GM12878 (cell line): Measurements from ENCODE around the gene IFITM1. TPM values are rescaled to one million over a fixed set of nuclear protein-coding genes. Genes with fewer than 3 reads are reported as not detected.

Experiments used
- ATAC-seq: fragments of 200-7000 bp; cut with Tn5 transposase; 3 replicates; pipeline ENCODE4 v1.9.1; 2020; ENCODE audit warnings: mild to moderate bottlenecking, moderate library complexity
- BruUV-seq: library from RNA; stranded (reverse); fragments of 400-500 nt; replicated peaks from 2 replicates; lab custom pipeline; 2021; lab: Mats Ljungman, UMichigan
- CTCF ChIA-PET: fragments of 300-600 bp; sonication (Branson Sonifier 250); formaldehyde crosslinking; extraction: SDS; loops from one replicate; lab custom pipeline; 2021; ENCODE audit warnings: inconsistent platforms; lab: Yijun Ruan, JAX
- POLR2A ChIA-PET: fragments of 350-600 bp; formaldehyde crosslinking; extraction: SDS; loops from one replicate; lab custom pipeline; 2021; ENCODE audit warnings: inconsistent platforms; lab: Charles Lee
- RAD21 ChIA-PET: fragments of 300-600 bp; sonication (Branson Sonifier 250); formaldehyde crosslinking; loops from one replicate; lab custom pipeline; 2023; ENCODE audit warnings: antibody characterized with exemption; ENCODE audit not compliant: unreplicated experiment; lab: Charles Lee
- SMC1A ChIA-PET: fragments of 300-600 bp; sonication (Branson Sonifier 250); formaldehyde crosslinking; loops from one replicate; lab custom pipeline; 2023; ENCODE audit not compliant: unreplicated experiment, uncharacterized antibody; lab: Charles Lee
- DNase-seq: peaks from one replicate; pipeline ENCODE4 v3.0.0-alpha.2; 2011; ENCODE audit warnings: low read depth, low spot score
- FAIRE-seq: peaks from 3 replicates; lab custom pipeline; 2011; peaks lifted over from hg19 to GRCh38; lab: Jason Lieb, UNC
- H2AFZ ChIP-seq: 2 replicates; pipeline ENCODE4 v1.6.0; 2011; ENCODE audit warnings: low read depth, low read length, control low read depth; ENCODE audit not compliant: control insufficient read depth
- H3K27ac ChIP-seq: 2 replicates; pipeline ENCODE4 v1.5.1; 2011; ENCODE audit warnings: control low read depth; ENCODE audit not compliant: control insufficient read depth, insufficient read depth
- H3K27me3 ChIP-seq, 2 experiments: replicated peaks in 1 of 2; 2 replicates each; pipeline versions ENCODE4 v1.6.0 to v1.6.1; 2011; ENCODE audit warnings: low read length in 1 of 2; ENCODE audit not compliant: control insufficient read depth in 2 of 2, insufficient read depth in 2 of 2
- H3K36me3 ChIP-seq, 2 experiments: 2 replicates each; pipeline ENCODE4 v1.5.1; 2011; ENCODE audit warnings: low read length in 1 of 2; ENCODE audit not compliant: control insufficient read depth in 2 of 2, insufficient read depth in 2 of 2
- H3K4me1 ChIP-seq: 2 replicates; pipeline ENCODE4 v1.6.1; 2011; ENCODE audit warnings: mild to moderate bottlenecking, low read length, moderate library complexity, mixed read lengths; ENCODE audit not compliant: control insufficient read depth, insufficient read depth
- H3K4me2 ChIP-seq: 2 replicates; pipeline ENCODE4 v1.6.0; 2011; ENCODE audit warnings: control low read depth; ENCODE audit not compliant: control insufficient read depth, insufficient read depth
- H3K4me3 ChIP-seq: fragments of 200-600 bp; sonication (generic); 2 replicates; pipeline ENCODE4 v1.5.1; 2016
- H3K79me2 ChIP-seq: 2 replicates; pipeline ENCODE4 v1.6.0; 2011; ENCODE audit warnings: low read length; ENCODE audit not compliant: control insufficient read depth, insufficient read depth
- H3K9ac ChIP-seq: 2 replicates; pipeline ENCODE4 v1.8.0; 2011; ENCODE audit warnings: low read length, control low read depth, mixed read lengths; ENCODE audit not compliant: control insufficient read depth, insufficient read depth
- H3K9me3 ChIP-seq: replicated peaks from 3 replicates; pipeline ENCODE4 v1.5.1; 2011; ENCODE audit warnings: mild to moderate bottlenecking, low read length; ENCODE audit not compliant: control insufficient read depth, insufficient read depth
- H4K20me1 ChIP-seq: 2 replicates; pipeline ENCODE4 v1.6.0; 2011; ENCODE audit not compliant: control insufficient read depth, insufficient read depth
- CEBPB ChIP-seq, 2 experiments: fragments of 150-350 bp in 1 of 2; IDR thresholded peaks; 2 replicates each; pipeline ENCODE4 v1.6.1; 2012 to 2014; ENCODE audit warnings: low read depth in 2 of 2, low read length in 2 of 2, borderline replicate concordance in 1 of 2, inconsistent platforms in 1 of 2
- RAD21 ChIP-seq: IDR thresholded peaks from 2 replicates; pipeline ENCODE4 v1.6.1; 2011; ENCODE audit warnings: mild to moderate bottlenecking, low read depth, low read length, moderate library complexity; ENCODE audit not compliant: insufficient read depth
- SMC3 ChIP-seq: IDR thresholded peaks from 2 replicates; pipeline ENCODE4 v1.6.1; 2011; ENCODE audit warnings: low read length, improper control_type of control experiment, borderline replicate concordance
- ZNF207 ChIP-seq: fragments of 450-650 bp; IDR thresholded peaks from 2 replicates; pipeline ENCODE4 v1.6.1; 2014; ENCODE audit warnings: antibody characterized with exemption, mild to moderate bottlenecking, borderline replicate concordance
- WGBS: methylation state at CpG from one replicate; pipeline ENCODE4 v1.1.6; 2016; ENCODE audit warnings: low lambda C conversion rate; ENCODE audit not compliant: insufficient replicate concordance, insufficient coverage; ENCODE audit errors: missing lambda C conversion rate; 5-methylcytosine and 5-hydroxymethylcytosine counted together
- in situ Hi-C: fragments of 300-500 bp; cut with MboI; formaldehyde crosslinking; loops from 9 replicates; pipeline ENCODE4 v1.14.3; 2018; ENCODE audit warnings: mixed read lengths
- intact Hi-C: fragments of 100-400 bp; cut with micrococcal nuclease; formaldehyde crosslinking; loops from one replicate; pipeline ENCODE4 v1.14.2; 2022; ENCODE audit not compliant: unreplicated experiment
- polyA plus RNA-seq, 11 experiments: library from polyadenylated mRNA; depleted of rRNA in 4 of 11; unstranded in 6 of 11; stranded (reverse) in 5 of 11; fragments of >200 nt; fragmentation: Nextera tagmentation in 4 of 11; fragmentation: Illumina TruSeq in 1 of 11; extraction: Ambion mirVana in 4 of 11; extraction: Trizol in 1 of 11; gene quantifications; 1 replicate in 1 of 11; 2 replicates in 10 of 11; pipeline versions ENCODE4 v1.2.1 to v1.2.3, GENCODE V29; 2011 to 2016; ENCODE audit warnings: inconsistent platforms in 2 of 11, missing spikeins in 2 of 11, low read depth in 1 of 11
- total RNA-seq, 4 experiments: library from RNA; depleted of rRNA in 3 of 4; stranded (reverse); fragments of >200 nt in 3 of 4; fragmentation: Illumina TruSeq in 1 of 4; extraction: Trizol in 1 of 4; gene quantifications; 2 replicates each; pipeline versions ENCODE4 v1.2.1 to v1.2.3, GENCODE V29; 2013 to 2021
- TF ChIP-seq, protein P1 (sequence below): fragments of 150-350 bp; IDR thresholded peaks from 2 replicates; pipeline ENCODE4 v1.6.1; 2014; ENCODE audit warnings: mild to moderate bottlenecking, low read depth, low read length
- TF ChIP-seq, protein P2 (sequence below), 3 experiments: IDR thresholded peaks in 2 of 3; conservative IDR thresholded peaks in 1 of 3; 2 replicates each; pipeline ENCODE4 v1.5.1; 2011; ENCODE audit warnings: low read depth in 3 of 3, low read length in 3 of 3, mild to moderate bottlenecking in 3 of 3, control low read depth in 2 of 3, moderate library complexity in 2 of 3, inconsistent platforms in 1 of 3, mixed read lengths in 1 of 3; ENCODE audit not compliant: control insufficient read depth in 2 of 3, insufficient read depth in 1 of 3; ENCODE audit errors: extremely low read depth in 1 of 3
- TF ChIP-seq, protein P3 (sequence below): IDR thresholded peaks from 2 replicates; pipeline ENCODE4 v1.6.1; 2012; ENCODE audit warnings: low read depth, low read length, improper control_type of control experiment
- TF ChIP-seq, protein P4 (sequence below): fragments of 450-650 bp; IDR thresholded peaks from 2 replicates; pipeline ENCODE4 v1.6.1; 2017; ENCODE audit warnings: mild to moderate bottlenecking

IFITM1 gene
- total and polyA plus RNA-seq, 10 of the 15 experiments (the other 5 are each of a cell fraction or from before 2014, with no cell fraction given), result 396 to 2,788 (median 607) TPM

DNA sequence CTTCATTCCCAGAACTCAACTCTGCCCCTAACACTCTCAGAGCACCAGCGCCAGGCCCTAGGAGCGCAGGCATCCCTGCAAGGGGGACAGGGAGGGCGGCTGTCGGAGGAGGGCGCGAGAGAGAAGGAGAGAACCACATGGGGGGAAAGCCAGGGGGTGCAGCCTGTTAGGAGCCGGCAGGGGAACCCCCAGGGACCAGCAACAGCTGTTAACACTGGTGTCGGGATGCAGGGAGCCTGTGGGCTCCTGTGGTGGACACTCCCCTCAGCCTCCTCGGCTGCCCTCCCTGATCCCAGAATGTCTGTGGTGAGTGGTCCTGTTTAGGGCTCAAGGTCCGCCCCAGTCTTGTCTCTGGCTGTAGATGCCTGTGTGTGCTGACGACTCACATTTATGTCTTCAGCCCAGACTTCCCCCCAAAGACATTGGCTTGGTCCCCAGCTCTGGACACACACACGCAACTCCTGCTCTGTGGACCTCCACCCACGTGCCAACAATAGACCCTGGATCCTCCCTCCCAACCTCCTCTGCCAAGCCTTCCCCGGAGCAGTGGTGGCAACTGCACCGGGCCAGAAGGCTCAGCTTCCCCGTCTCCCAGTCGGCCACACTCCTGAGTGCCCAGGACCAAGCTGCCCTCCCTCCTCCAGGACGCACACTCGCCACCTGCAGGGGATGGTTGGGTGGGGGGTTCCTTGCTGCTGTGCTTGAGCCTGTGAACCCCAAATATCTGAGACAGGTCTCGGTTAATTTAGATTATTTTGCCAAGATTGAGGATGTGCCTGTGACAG lies 13.7 kb upstream of the IFITM1 start:
- in situ Hi-C loops, result no loop called here
- FAIRE-seq, result no peak

More for the DNA sequence above, 13.7 kb upstream of the IFITM1 start:
- peak; percentile 36 for ATAC-seq
- intact Hi-C loops, result loop anchor here (10.0 kb wide), 1 partner anchor 145 kb away; the partner anchor contains the start of gene ANO9
- Histone ChIP-seq H4K20me1 (no peaks in the 10 kb centered on the region), H3K9me3 (no peaks in the 10 kb centered on the region), H3K4me2 (no peak overlapping the region), H3K79me2 (no peaks in the 10 kb centered on the region), H2AFZ (no peak overlapping the region), H3K4me1 (peaks cover 17% of the 10 kb centered on the region), H3K4me3 (no peak overlapping the region), H3K27ac (no peak overlapping the region), H3K9ac (no peak overlapping the region), H3K27me3 (no peaks in the 10 kb centered on the region; a peak in 1 of 4 replicates), H3K36me3 (no peaks in the 10 kb centered on the region)
- DNase-seq, result no peak
- no TSS peak for BruUV-seq
- RAD21 ChIA-PET, result interaction anchor here (1.0 kb wide), 1 partner anchor 50 kb away, joined by 3 read pairs; no protein-coding TSS in a partner anchor
- WGBS, result 42% methylated on average over 20 of the region's 20 CpGs
- TF ChIP-seq, protein P1, sequence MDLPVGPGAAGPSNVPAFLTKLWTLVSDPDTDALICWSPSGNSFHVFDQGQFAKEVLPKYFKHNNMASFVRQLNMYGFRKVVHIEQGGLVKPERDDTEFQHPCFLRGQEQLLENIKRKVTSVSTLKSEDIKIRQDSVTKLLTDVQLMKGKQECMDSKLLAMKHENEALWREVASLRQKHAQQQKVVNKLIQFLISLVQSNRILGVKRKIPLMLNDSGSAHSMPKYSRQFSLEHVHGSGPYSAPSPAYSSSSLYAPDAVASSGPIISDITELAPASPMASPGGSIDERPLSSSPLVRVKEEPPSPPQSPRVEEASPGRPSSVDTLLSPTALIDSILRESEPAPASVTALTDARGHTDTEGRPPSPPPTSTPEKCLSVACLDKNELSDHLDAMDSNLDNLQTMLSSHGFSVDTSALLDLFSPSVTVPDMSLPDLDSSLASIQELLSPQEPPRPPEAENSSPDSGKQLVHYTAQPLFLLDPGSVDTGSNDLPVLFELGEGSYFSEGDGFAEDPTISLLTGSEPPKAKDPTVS, result no peak
- TF ChIP-seq, protein P2, sequence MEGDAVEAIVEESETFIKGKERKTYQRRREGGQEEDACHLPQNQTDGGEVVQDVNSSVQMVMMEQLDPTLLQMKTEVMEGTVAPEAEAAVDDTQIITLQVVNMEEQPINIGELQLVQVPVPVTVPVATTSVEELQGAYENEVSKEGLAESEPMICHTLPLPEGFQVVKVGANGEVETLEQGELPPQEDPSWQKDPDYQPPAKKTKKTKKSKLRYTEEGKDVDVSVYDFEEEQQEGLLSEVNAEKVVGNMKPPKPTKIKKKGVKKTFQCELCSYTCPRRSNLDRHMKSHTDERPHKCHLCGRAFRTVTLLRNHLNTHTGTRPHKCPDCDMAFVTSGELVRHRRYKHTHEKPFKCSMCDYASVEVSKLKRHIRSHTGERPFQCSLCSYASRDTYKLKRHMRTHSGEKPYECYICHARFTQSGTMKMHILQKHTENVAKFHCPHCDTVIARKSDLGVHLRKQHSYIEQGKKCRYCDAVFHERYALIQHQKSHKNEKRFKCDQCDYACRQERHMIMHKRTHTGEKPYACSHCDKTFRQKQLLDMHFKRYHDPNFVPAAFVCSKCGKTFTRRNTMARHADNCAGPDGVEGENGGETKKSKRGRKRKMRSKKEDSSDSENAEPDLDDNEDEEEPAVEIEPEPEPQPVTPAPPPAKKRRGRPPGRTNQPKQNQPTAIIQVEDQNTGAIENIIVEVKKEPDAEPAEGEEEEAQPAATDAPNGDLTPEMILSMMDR (IDR thresholded peaks at IDR 0.05 in 2 of 3, conservative IDR thresholded peaks at IDR 0.05 in 1 of 3; ENCODE audit: control insufficient read depth in 2 of 3, extremely low read depth in 1 of 3, insufficient read depth in 1 of 3, low read depth in 3 of 3, low read length in 3 of 3), result peak; percentile 11 to 32 (median 22); a peak in 3 of 6 replicates
- TF ChIP-seq SMC3 (peak; percentile 17; the same call in 1 of the 2 replicates), RAD21 (no peak), CEBPB (IDR thresholded peaks at IDR 0.05; ENCODE audit: borderline replicate concordance in 1 of 2, low read depth in 2 of 2, low read length in 2 of 2) (no peak), ZNF207 (no peak)
- TF ChIP-seq, protein P3, sequence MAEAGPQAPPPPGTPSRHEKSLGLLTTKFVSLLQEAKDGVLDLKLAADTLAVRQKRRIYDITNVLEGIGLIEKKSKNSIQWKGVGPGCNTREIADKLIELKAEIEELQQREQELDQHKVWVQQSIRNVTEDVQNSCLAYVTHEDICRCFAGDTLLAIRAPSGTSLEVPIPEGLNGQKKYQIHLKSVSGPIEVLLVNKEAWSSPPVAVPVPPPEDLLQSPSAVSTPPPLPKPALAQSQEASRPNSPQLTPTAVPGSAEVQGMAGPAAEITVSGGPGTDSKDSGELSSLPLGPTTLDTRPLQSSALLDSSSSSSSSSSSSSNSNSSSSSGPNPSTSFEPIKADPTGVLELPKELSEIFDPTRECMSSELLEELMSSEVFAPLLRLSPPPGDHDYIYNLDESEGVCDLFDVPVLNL, result no peak
- TF ChIP-seq, protein P4, sequence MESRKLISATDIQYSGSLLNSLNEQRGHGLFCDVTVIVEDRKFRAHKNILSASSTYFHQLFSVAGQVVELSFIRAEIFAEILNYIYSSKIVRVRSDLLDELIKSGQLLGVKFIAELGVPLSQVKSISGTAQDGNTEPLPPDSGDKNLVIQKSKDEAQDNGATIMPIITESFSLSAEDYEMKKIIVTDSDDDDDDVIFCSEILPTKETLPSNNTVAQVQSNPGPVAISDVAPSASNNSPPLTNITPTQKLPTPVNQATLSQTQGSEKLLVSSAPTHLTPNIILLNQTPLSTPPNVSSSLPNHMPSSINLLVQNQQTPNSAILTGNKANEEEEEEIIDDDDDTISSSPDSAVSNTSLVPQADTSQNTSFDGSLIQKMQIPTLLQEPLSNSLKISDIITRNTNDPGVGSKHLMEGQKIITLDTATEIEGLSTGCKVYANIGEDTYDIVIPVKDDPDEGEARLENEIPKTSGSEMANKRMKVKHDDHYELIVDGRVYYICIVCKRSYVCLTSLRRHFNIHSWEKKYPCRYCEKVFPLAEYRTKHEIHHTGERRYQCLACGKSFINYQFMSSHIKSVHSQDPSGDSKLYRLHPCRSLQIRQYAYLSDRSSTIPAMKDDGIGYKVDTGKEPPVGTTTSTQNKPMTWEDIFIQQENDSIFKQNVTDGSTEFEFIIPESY, result no peak
- POLR2A ChIA-PET, result no interaction called here
- CTCF ChIA-PET, result interaction anchor here (0.6 to 1.6 kb wide), 4 partner anchors 12 to 62 kb away, joined by 3 to 4 read pairs (median 4); partner anchors contain the start of gene PGGHG
- SMC1A ChIA-PET, result no interaction called here
